Activated T-helper 1 cell treated with Interleukin-2 at 50 U/mL for 16 hours (primary cell): ENCODE data around the gene ALS2CL.
A peak's percentile ranks its signal among the peaks of the same experiment; 100 is the strongest.
"Not testable (repeated sequence)": the region's sequence is repeated elsewhere in the genome, so short reads cannot be mapped to it uniquely, and the experiment has no call there.

Experiments used
- DNase-seq: peaks from one replicate; pipeline ENCODE4 v3.0.0-alpha.2; 2020; ENCODE audit warnings: low read depth

The ALS2CL gene, protein sequence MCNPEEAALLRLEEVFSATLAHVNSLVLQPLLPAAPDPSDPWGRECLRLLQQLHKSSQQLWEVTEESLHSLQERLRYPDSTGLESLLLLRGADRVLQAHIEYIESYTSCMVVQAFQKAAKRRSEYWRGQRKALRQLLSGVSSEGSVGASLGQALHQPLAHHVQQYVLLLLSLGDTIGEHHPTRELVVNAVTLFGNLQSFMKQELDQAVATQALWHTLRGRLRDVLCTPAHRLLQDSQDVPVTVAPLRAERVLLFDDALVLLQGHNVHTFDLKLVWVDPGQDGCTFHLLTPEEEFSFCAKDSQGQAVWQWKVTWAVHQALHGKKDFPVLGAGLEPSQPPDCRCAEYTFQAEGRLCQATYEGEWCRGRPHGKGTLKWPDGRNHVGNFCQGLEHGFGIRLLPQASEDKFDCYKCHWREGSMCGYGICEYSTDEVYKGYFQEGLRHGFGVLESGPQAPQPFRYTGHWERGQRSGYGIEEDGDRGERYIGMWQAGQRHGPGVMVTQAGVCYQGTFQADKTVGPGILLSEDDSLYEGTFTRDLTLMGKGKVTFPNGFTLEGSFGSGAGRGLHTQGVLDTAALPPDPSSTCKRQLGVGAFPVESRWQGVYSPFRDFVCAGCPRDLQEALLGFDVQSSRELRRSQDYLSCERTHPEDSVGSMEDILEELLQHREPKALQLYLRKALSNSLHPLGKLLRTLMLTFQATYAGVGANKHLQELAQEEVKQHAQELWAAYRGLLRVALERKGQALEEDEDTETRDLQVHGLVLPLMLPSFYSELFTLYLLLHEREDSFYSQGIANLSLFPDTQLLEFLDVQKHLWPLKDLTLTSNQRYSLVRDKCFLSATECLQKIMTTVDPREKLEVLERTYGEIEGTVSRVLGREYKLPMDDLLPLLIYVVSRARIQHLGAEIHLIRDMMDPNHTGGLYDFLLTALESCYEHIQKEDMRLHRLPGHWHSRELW

DNA sequence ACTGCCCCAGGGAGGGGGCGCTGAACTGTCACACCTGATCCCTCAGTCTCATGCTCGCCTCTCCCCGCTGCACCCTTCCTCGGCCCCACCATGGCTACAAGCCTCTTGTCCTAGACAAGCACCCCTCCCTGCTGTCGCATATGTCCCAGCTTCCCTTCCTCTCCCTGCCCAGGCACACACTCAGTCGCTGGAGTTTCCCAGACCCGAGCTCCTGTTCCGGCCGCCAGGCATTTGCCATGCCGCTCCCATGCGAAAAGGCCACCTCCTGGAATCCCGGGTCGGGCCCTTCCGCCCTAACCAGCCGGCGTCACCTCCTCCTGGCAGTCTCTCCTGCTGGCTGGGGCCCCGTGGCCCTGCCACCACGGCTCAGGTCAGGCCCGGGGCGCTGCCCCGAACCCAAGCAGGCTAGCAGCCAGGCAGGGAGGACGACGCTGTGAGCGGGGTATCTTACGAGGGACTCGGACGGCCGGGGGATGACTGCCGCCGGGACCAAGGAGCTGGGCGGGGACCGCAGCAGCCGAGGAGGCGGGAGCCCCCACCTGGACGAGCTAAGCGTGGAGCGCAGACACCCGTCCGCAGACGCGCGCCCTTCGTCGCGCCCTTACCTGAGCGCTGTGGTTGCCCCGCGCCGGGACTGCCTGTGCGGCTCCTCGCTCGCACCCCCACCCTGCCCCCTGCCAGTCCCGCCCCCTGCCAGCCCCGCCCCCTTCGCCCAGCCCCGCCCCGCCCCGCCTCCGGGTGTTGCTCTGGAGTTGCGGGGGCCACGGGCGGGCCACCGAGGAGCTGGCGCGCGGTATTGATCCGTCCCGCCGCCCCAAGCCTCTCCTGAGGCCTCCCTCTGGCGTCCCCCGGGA is at the start of gene ALS2CL:
ALS2CL (minus strand) TSS at position 642 of the 854 bp plus-strand sequence. CDS start 4,239 bp downstream, outside the sequence.
- DNase-seq = peak; percentile 67

DNA sequence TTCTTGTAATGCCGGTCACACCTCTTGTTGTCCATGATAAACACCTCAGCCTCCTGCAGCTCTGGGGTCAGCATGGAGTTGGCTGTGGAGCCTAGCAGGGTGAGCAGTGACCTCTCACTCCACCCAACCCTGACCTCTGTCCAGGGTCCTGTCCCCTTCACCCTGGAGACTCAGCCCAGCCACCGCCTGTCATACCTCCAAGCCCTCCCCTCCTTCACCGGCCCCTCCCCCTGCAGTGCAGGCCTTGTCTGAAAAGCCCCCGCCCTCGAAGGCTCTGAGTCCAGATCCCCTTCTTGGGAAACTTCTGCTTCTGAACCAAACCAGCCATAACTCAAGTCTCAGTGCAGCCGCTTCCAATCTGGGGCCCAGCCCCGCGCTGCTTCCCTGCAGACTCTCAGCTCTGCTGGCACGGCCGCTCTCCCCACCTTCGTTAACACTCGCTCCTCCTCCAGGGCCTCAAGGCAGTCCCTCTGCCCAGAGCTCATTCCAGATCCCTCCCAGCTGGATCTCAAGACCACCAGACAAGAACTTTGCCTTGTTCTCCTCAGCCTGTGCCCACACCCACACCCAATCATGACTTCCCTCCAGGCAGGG is 49.6 kb upstream of the ALS2CL start:
- no peak for DNase-seq

DNA sequence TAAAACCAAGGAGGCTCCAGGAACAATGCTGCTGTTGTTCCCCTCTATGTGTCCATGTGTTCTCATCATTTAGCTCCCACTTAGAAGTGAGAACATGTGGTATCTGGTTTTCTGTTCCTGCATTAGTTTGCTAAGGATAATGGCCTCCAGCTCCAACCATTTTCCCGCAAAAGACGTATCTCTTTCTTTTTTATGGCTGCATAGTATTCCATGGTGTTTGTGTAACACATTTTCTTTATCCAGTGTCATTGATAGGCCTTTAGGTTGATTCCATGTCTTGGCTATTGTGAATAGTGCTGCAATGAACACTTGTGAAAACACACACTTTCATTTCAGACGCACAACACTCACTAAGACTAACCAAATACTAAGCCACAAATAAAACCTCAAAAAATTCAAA is 46.1 kb upstream of the ALS2CL start:
- DNase-seq = not testable (repeated sequence)

DNA sequence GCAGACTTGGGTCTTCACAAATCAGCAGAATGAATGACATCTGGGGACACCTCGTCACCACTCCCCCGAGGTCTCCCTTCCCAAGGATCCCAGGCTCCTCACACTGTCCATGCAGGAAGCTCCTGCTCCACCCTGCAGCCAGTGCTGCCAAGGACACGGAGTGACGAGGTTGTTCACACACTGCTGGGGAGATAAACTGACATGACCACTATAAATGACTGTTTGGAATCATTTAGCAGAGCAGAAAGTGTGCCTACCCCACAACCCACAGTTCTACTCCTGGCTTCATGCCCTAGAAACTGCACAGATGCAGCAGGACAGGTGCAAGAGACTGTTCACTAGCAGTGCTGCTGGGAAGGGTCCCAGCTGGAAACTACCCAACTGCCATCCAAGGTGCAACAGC is 43.9 kb upstream of the ALS2CL start:
- DNase-seq = no peak

DNA sequence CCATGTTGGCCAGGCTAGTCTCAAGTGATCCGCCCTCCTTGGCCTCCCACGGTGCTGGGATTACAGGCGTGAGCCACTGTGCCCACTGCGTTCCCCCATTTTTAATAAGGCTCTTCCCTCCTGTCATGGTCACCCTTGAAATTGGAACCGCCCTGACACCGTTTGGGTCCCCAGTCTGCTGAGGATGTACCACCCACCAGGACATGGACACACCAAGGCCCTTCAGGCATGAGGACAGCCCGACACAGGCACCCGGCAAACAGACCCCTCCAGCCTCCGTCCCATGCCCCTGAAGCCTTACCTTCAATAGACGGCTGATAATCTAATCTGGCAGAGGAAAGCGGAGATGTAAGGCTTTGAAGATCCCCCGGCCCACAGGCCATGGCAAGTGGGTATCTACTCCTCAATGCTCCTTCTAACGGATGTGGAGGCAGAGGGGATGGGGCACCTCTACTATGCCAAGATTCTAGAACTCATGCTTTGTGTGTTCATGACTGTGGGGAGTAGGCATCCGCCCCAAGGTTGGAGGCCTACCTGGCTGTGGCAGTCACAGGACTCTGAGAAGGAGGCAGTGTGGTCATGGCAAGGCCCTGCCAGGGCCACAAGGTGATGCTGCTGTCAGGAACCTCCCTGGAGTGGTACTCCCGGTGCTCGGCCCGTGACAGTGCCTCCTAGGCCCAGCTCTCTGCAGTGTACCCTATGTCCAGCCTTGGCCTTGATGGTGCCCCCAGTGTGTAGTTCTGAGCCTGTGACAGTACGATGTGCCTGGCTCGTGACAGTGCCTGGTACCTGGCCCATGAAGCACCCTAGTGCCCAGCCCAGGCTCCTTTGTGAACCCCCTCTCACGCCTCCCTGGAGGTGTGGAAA is 42.8 kb upstream of the ALS2CL start:
- DNase-seq = no peak

DNA sequence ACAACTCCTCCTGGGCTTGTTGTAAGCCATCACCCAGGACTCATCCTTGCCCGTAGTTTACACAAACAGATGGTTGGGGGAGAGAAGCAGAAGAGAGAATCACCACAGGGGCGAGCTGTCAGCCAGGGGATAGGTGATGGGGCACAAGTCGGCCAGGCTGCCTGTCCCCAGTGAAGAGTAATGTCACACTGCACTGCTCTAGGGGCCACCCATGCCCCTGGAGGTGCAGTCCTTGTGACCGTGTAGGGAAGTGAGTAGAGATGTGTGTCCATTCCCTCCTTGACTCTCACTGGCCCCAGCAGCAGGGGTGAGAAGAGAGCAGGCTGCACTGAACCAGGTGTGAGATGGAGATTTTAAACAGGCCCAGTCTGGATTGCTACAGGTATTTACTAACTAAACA is 41.3 kb upstream of the ALS2CL start:
- DNase-seq = no peak

DNA sequence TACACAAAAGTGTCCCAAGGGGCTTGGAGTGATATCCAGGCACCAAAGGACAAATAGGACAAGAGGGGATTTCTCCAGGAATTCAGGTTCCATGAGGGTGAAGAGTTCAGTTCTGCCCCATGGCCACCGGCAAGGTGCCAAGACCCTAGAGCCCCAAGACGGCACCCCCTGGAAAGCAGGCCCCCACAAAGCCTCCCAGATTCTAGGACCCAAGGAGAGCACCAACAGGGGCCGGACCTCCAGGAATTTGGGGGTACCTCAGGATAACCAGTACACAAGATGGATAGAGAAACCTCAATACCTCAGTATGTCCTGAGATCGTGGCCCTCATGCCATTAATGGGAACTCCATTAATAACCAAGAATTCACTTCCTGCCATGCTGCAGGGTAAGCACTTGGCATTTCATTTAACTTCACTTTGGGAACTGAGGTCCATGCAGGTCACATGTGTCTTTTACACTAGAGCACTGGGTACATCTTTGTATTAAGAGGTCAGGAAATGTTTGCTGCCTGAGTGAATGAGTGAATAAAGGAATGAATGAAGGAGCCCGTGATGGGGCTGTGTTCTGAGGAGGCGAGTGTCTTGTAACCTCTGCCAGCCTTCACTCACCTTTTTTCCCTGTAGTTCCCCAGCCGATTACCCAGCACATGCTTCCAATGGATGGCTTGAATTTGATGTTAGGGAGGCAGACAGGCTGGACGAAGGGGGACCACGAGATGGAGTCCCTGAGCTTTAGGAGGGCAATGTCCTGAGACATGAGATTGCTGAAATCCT is 39.7 kb upstream of the ALS2CL start:
- DNase-seq = no peak

DNA sequence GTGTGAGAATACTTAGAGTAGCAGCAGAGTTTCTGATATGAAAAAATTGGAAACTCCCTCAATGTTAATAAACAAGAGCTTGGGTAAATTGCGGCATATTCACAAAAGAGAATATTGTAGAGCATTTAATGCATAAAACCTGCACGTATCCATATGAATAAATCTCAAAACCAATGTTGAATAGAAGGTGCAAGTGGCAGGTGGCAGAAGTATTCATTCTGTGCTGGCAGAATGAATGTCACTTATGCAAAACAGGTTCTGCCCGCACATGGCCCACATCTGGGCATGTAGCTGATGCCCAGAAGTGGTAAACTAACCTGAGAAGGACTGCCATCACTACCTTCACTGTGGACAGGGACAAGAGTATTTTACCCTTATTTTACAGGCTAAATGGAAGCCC is 38.3 kb upstream of the ALS2CL start:
- DNase-seq = no peak

DNA sequence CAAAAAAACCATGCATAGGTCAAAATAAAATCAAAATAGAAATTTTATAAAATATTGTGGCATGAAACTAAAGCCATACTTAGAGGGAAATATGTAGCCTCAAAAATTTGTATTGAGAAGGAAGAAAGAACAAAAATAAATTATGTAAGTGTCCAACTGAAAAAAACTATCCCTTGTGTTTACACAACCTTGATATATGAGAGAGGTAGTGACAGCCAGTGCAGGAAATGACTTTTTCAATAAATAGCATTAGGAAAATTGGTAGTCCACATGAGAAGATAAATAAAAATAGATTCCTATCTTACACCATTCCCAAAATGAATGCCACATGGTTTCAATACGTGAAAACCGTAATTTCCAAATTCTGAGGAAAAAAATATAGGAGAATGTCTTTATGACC is 37.3 kb upstream of the ALS2CL start:
- DNase-seq = no peak

DNA sequence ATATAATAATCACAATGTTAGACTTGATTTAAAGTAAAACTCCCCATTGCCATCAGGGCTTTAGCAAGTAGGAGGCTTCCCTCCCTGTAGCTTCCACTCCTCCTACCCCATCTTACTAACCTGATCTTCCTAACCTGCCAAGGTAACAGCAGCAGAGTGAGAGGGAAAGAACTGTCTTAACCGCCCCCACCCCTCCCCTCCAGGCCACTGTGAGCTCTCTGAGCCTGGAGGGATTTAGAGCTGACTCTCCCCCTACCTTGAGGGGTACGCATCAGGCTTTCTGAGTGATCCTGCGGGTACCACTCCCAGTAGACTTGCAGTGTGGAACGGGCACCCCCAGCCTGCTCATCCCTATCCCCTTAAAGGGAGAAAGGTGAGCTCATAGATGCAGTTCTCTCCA is 35.6 kb upstream of the ALS2CL start:
- DNase-seq = no peak

DNA sequence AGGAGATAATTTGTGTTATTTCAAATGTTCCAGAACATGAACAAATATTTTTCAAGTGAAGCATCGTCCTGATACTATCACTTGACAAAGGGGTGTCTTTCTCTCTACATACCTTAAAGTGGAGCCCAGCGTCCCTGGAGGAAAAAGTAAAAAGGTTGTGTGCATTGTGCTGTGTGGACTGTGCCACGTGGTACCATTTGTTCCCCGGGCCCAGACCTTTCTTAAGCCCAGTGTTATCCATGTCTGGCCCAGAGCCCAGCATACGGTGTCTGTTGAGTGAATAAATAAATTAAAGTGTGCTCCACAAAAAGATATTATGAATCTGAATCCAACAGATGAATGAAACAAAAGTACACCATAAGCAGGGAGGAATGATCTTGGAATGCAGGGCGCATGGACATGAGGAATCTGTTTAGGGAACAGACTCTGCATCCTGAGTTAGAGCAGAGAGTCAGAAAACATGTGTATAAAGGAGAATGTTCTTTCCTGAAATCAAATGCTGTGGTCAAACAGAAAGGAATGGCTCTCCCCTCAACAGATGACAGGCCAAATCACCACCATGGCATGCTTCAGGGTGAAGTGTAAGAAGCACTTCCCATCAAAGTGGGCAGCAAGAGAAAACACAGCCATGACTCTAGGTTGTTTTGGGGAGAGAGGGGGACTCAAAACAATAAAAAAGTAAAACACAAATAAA is 32.3 kb upstream of the ALS2CL start:
- no peak for DNase-seq

DNA sequence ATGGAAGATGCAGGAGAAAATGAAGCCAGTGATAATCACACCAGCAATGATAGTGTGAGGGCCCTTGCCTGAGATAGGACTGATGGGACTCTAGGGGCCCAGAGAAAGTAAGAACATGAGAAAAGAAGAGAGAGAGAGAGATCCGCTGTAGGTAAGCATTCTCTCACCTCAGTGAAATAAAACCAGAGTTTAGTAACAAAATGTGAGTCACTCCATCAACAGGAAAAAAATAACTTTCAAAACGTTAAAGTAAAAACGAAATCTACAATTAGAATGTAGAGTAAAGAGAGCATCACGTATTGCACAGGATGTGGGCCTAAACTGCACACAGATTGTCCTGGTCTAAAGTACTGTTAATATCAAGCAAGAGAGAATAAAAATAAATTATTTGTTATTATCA is 30.9 kb upstream of the ALS2CL start:
- DNase-seq = no peak

DNA sequence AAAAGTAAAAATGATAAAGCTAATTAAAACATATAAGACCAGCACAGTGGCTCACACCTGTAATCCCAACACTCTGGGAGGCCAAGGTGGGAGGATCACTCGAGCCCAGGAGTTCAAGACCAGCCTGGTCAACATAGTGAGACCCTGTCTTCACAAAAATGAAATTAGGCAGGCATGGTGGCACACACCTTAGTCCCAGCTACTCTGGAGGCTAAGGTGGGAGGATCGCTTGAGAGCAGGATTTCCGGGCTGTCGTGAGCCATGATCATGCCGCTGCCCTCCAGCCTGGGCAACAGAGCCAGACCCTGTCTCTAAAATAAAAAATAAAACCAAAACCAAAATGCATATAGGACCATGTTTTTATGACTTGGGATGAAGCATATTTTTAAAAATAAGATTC is 29.0 kb upstream of the ALS2CL start:
- DNase-seq = no peak

DNA sequence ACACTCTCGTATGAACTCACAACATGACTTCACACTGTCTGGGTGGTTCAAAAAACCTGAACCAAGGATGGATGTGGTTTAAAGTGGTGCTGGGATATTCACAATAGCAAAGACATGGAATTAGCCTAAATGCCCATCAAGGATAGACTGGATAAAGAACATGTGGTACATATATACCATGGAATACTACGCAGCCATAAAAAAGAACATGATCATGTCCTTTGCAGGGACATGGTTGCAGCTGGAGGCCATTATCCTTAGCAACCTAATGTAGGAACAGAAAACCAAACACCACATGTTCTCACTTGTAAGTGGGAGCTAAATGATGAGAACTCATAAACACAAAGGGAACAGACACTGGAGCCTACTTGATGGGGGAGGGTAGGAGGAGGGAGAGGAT is 27.5 kb upstream of the ALS2CL start:
- DNase-seq = no peak

DNA sequence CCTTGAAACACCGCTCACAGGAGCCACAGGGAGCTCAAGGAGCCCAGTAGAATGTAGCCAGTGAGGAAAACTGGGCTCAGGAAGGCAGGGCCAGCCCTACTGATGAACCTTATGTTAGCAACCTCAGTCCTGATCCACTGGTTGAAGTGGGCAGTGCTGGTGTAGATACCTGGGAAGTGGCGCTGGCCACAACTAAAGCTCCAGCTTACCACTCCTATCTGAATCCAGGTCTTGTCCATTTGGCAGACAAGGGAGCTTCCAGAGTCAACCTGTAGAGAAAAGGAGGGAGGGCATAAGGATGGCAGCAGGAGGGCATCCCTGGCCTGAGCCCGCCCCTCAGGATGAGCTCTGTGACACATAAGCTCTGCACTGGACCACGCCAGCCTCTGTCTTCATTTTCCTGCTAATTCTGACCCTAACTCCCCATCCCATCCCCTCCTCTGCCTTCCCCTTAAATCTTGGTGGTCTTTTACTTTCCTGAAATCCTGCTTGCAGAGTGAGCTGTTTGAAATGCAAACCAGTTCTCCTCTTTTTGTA is 26.3 kb upstream of the ALS2CL start:
- DNase-seq = no peak

DNA sequence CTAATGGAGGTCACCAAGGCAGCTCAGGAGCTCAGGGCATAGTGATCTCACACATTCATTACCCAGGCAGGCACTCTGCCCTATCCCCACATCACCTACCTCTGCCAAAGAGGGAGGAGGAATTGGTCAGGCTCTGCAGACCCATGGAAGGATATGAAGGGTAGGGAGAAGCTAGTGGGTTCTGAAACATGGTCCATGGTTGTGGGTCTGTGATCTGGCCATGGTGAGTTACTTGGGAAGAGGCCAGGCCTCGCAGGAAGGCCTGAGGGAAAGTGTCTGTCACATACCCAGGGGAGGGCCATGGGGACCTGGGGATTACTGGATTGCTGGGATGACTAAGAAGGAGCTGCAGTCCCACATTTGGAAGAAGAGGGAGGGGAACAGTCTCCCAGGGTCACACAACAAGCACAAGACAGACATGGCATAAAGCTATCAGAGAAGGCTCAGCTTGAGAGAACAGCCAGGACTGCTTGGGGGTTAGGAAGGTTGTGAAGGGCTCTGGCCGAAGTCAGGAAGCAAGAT is 25.6 kb upstream of the ALS2CL start:
- DNase-seq = no peak

DNA sequence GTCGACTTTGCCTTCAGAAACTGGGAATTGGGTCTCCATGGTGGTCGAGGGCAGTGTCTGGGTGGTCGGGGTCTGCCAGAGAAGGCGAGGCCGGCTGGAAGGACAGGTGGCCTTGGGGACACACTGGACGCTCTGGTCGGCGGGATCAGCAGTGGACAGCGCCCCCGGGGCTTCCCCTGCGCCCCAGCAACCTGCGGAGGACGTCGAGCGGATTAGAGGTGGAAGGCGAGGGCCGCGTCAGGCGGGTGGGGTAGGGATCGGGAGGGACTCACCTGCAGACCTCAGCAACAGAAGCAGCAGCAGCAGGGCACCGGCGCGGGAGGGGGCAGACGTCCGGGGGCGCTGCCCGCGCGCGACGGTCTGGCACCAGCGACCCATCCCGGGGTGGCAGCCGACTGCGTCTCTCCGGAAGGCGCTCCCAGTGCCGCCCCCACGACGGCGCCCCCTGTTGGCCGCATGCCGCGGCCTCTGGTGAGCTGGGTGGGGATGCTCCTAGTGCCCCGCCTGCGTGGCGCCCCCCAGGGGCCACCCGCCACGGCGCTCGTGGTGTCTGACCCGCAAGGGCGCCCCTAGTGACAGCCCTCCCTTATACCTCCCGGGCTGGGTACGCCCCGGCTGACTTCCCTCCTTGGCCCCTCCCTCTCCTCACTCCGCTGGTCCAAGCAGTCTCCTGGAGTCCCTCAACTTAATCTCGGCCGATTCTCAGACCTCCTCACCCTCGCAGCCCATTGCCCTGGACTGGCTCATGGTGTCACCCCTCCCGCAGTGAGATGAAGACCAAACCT is 24.2 kb upstream of the ALS2CL start, which contains the start of gene PRSS50:
PRSS50 (minus strand) TSS at position 423 of the 785 bp plus-strand sequence; CDS start at position 378, 45 bp downstream.
- no peak for DNase-seq
